Parathyroid adenoma (tissue), 2 donors: ENCODE results near the gene FKBP6.
"Not testable (repeated sequence)": the region's sequence is repeated elsewhere in the genome, so short reads cannot be mapped to it uniquely, and the experiment has no call there.

Experiments
- H2AFZ ChIP-seq: fragments of 300-600 bp; sonication (generic); one replicate; pipeline ENCODE4 v1.7.0; 2017; ENCODE audit warnings: antibody characterized with exemption, mild to moderate bottlenecking
- H3K27ac ChIP-seq: fragments of 300-600 bp; sonication (generic); one replicate; pipeline ENCODE4 v1.7.0; 2017
- H3K27me3 ChIP-seq: fragments of 300-600 bp; sonication (generic); one replicate; pipeline ENCODE4 v1.7.0; 2017; ENCODE audit warnings: low read length; ENCODE audit not compliant: control insufficient read depth, insufficient read depth
- H3K36me3 ChIP-seq: fragments of 300-600 bp; sonication (generic); one replicate; pipeline ENCODE4 v1.7.0; 2017; ENCODE audit warnings: low read length; ENCODE audit not compliant: control insufficient read depth, insufficient read depth
- H3K4me1 ChIP-seq: fragments of 300-600 bp; sonication (generic); one replicate; pipeline ENCODE4 v1.7.0; 2017; ENCODE audit warnings: control low read depth
- H3K4me2 ChIP-seq: fragments of 300-600 bp; sonication (generic); one replicate; pipeline ENCODE4 v1.7.0; 2017; ENCODE audit warnings: low read length
- H3K4me3 ChIP-seq: fragments of 300-600 bp; sonication (generic); one replicate; pipeline ENCODE4 v1.7.0; 2017; ENCODE audit warnings: low read depth, low read length
- H3K79me2 ChIP-seq: fragments of 300-600 bp; sonication (generic); one replicate; pipeline ENCODE4 v1.7.0; 2017; ENCODE audit warnings: control low read depth
- H3K9ac ChIP-seq: fragments of 300-600 bp; sonication (generic); one replicate; pipeline ENCODE4 v1.7.0; 2017; ENCODE audit warnings: mild to moderate bottlenecking
- H3K9me3 ChIP-seq: fragments of 300-600 bp; sonication (generic); one replicate; pipeline ENCODE4 v1.7.0; 2017; ENCODE audit warnings: low read length; ENCODE audit not compliant: control insufficient read depth
- TF ChIP-seq, protein P1 (sequence below): fragments of 300-600 bp; sonication (generic); IDR thresholded peaks from one replicate; pipeline ENCODE4 v1.7.0; 2017; ENCODE audit warnings: antibody characterized with exemption, mild to moderate bottlenecking
- donor health status: primary hyperparathyroidism.

FKBP6 gene

DNA sequence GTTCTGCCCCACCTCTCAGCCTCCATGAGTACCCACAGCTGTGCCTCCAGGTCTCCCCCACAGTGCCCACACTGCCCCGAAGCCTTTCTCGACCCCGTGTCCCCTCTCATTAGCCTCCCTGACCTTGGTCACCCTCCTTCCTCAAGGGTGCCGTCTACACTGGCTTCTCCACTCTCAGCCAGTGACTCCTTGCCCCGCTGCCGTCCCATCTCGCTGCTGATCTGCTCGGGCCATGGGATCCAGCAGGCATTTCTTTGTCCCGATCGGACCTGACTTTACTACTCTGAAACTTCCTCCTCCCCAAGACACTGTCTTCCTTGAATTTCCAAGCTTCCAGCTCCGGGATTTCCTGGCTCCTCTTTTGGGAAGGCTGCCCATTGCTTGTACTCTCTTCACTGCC lies 31.3 kb downstream of the FKBP6 start:
- Histone ChIP-seq H3K9ac (no peak overlapping the region), H2AFZ (no peak overlapping the region), H3K79me2 (no peaks in the 10 kb centered on the region), H3K27me3 (no peaks in the 10 kb centered on the region), H3K9me3 (no peaks in the 10 kb centered on the region), H3K4me1 (peaks cover 9% of the 10 kb centered on the region), H3K36me3 (no peaks in the 10 kb centered on the region), H3K4me2 (no peak overlapping the region), H3K27ac (no peak overlapping the region), H3K4me3 (no peak overlapping the region)
- TF ChIP-seq, protein P1, sequence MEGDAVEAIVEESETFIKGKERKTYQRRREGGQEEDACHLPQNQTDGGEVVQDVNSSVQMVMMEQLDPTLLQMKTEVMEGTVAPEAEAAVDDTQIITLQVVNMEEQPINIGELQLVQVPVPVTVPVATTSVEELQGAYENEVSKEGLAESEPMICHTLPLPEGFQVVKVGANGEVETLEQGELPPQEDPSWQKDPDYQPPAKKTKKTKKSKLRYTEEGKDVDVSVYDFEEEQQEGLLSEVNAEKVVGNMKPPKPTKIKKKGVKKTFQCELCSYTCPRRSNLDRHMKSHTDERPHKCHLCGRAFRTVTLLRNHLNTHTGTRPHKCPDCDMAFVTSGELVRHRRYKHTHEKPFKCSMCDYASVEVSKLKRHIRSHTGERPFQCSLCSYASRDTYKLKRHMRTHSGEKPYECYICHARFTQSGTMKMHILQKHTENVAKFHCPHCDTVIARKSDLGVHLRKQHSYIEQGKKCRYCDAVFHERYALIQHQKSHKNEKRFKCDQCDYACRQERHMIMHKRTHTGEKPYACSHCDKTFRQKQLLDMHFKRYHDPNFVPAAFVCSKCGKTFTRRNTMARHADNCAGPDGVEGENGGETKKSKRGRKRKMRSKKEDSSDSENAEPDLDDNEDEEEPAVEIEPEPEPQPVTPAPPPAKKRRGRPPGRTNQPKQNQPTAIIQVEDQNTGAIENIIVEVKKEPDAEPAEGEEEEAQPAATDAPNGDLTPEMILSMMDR: no peak

DNA sequence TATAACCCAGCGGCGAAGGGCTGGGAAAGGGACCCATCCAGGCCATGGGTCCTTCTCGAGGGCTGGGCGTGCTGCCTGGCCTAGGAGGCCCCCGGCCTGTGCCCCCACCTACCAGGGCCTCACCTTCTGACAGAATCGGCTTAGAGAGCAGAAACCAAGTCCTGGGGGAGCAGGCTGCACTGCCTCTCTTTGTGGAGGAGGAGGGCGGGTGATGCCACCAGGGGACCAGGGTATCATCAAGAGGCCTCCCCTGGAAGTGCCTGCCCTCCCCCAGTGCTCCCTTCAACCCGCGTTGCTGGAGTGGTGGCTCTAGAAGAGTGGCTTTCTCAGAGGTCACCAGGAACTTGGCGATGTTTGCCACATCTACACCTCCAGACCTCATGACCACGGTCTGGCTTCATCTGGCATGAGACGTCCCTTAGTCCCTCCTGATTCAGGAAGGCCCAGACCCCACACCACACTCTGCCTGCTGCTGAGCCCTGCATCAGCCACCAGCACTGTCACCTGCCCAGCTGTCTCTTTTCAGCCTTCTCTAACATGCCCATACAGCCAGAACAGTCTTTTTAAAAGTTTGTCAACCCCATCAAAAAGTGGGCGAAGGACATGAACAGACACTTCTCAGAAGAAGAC lies 31.9 kb downstream of the FKBP6 start:
- H3K4me1 ChIP-seq: peaks cover 9% of the 10 kb centered on the region
- TF ChIP-seq, protein P1: no peak
- H3K4me3 ChIP-seq: no peak overlapping the region
- no peaks in the 10 kb centered on the region for H3K27me3 ChIP-seq
- H3K27ac ChIP-seq: no peak overlapping the region
- H3K4me2 ChIP-seq: no peak overlapping the region
- H2AFZ ChIP-seq: no peak overlapping the region
- H3K9me3 ChIP-seq: no peaks in the 10 kb centered on the region
- no peak overlapping the region for H3K9ac ChIP-seq
- H3K79me2 ChIP-seq: no peaks in the 10 kb centered on the region
- H3K36me3 ChIP-seq: no peaks in the 10 kb centered on the region

DNA sequence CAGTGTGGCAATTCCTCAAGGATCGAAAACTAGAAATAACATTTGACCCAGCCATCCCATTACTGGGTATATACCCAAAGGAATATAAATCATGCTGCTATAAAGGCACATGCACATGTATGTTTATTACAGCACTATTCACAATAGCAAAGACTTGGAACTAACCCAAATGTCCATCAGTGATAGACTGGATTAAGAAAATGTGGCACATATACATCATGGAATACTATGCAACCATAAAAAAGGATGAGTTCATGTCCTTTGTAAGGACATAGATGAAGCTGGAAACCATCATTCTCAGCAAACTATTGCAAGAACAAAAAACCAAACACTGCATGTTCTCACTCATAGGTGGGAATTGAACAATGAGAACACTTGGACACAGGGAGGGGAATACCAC lies 32.6 kb downstream of the FKBP6 start:
- not testable (repeated sequence) for H3K4me2 ChIP-seq, H3K79me2 ChIP-seq, H3K4me1 ChIP-seq, H3K27me3 ChIP-seq, H2AFZ ChIP-seq, H3K36me3 ChIP-seq, H3K4me3 ChIP-seq, H3K27ac ChIP-seq, H3K9me3 ChIP-seq, H3K9ac ChIP-seq

DNA sequence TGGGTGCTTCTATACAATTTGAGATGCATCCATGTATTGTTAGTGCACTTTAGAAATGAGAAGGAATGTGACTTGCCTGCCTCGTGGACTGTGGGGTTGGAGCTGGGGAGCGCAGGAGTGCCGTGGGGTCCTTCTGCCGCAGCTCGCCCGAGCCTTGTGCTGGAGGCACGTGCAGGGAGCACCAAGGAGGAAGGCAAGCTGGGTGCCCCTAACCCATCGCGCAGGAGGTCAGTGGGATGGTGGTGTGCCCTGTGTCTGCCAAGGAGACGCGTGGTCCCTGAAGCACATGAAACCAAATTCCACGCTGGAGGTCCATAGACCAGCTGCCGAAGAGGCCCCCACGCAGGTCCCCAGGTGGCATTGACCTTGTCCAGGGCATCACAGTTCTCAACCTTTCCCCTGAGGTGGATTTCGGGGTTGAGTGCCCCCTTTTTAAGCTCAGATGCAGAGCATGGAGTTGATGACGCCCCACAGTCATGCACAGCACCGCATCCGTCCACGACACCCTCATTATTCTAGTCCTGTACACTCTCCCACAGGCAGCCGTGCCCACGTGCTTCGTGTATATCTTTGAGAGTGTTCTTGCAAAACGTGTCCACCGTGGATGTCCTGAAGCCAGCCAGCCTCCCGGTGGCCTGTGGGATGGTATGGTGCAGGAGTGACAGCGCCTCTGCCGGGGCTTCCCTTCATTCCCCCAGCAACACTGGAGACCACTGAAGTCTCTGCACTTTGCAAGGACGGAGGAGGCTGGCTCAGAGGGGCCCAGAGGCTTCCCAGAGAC lies 35.5 kb downstream of the FKBP6 start:
- no peak overlapping the region for H2AFZ ChIP-seq
- H3K9me3 ChIP-seq: no peaks in the 10 kb centered on the region
- H3K4me3 ChIP-seq: no peak overlapping the region
- H3K9ac ChIP-seq: no peak overlapping the region
- H3K79me2 ChIP-seq: no peaks in the 10 kb centered on the region
- H3K27ac ChIP-seq: no peak overlapping the region
- no peaks in the 10 kb centered on the region for H3K27me3 ChIP-seq
- H3K36me3 ChIP-seq: no peaks in the 10 kb centered on the region
- no peaks in the 10 kb centered on the region for H3K4me1 ChIP-seq
- TF ChIP-seq, protein P1: no peak
- no peak overlapping the region for H3K4me2 ChIP-seq

DNA sequence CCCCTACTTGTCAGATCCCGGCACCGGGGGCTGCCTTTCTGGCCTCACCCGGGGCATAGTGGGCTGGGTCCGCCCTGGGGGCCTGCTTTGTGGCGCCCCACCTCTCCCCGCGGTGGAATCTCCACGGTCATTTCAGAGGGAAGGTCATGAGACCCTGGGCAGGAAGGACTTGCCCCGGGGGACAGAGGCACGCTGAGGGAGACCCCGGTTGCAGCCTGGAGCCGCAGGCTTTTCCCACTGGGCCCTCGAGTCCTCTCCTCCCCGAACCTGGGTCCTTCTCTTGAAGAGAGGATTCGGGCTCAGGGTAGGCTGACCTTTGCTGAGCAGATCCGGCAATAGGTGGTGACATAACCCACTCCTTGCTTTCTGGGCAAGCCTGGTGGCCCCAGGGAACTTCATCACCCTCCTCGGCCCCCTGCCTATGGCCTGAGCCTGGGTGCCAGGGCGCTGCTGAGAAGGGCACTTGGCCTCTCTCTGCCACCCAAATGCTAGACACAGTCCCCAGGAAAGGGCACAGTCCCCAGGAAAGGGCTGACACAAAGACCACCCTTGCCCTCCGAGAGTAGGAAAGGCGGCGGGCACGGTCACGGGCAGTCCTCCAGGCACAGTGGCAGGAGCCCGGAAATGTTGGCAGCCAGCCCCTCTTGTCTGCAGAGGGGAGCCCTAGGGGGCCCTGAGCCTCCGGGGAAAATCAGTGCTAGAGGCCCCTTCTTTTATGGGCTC lies 36.2 kb downstream of the FKBP6 start:
- Histone ChIP-seq H3K9ac (no peak overlapping the region), H3K4me2 (no peak overlapping the region), H3K27ac (no peak overlapping the region), H3K4me3 (no peak overlapping the region), H2AFZ (no peak overlapping the region), H3K36me3 (no peaks in the 10 kb centered on the region), H3K27me3 (no peaks in the 10 kb centered on the region), H3K4me1 (no peaks in the 10 kb centered on the region), H3K9me3 (no peaks in the 10 kb centered on the region), H3K79me2 (no peaks in the 10 kb centered on the region)
- TF ChIP-seq, protein P1: no peak
